Measurements from ENCODE around the gene TRPM4.

The TRPM4 gene

GRCh38 chr19:49145573-49146407 lies 11.8 kb upstream of the TRPM4 start (continued):
- TF ChIP-seq, protein P1, sequence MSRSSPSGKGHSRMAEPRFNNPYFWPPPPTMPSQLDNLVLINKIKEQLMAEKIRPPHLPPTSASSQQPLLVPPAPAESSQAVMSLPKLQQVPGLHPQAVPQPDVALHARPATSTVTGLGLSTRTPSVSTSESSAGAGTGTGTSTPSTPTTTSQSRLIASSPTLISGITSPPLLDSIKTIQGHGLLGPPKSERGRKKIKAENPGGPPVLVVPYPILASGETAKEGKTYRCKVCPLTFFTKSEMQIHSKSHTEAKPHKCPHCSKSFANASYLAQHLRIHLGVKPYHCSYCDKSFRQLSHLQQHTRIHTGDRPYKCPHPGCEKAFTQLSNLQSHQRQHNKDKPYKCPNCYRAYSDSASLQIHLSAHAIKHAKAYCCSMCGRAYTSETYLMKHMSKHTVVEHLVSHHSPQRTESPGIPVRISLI (tag by site-specific recombination; IDR thresholded peaks at IDR 0.05) = no peak
- TF ChIP-seq OSR2 (tag by site-specific recombination; IDR thresholded peaks at IDR 0.05) = no peak
- peak; percentile 64 for TF ChIP-seq ZFHX2 (tag by site-specific recombination; conservative IDR thresholded peaks at IDR 0.05)
- TF ChIP-seq, protein P2, sequence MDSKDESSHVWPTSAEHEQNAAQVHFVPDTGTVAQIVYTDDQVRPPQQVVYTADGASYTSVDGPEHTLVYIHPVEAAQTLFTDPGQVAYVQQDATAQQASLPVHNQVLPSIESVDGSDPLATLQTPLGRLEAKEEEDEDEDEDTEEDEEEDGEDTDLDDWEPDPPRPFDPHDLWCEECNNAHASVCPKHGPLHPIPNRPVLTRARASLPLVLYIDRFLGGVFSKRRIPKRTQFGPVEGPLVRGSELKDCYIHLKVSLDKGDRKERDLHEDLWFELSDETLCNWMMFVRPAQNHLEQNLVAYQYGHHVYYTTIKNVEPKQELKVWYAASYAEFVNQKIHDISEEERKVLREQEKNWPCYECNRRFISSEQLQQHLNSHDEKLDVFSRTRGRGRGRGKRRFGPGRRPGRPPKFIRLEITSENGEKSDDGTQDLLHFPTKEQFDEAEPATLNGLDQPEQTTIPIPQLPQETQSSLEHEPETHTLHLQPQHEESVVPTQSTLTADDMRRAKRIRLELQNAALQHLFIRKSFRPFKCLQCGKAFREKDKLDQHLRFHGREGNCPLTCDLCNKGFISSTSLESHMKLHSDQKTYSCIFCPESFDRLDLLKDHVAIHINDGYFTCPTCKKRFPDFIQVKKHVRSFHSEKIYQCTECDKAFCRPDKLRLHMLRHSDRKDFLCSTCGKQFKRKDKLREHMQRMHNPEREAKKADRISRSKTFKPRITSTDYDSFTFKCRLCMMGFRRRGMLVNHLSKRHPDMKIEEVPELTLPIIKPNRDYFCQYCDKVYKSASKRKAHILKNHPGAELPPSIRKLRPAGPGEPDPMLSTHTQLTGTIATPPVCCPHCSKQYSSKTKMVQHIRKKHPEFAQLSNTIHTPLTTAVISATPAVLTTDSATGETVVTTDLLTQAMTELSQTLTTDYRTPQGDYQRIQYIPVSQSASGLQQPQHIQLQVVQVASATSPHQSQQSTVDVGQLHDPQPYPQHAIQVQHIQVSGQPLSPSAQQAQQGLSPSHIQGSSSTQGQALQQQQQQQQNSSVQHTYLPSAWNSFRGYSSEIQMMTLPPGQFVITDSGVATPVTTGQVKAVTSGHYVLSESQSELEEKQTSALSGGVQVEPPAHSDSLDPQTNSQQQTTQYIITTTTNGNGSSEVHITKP (tag by site-specific recombination; IDR thresholded peaks at IDR 0.05) = peak; percentile 99
- 0 out of 2 replicates have a peak, but pooled peaks have one; percentile 40 for TF ChIP-seq BCL11A (tag by site-specific recombination; IDR thresholded peaks at IDR 0.05; ENCODE audit: low read depth)
- peak; percentile 96 for TF ChIP-seq ZBTB48 (tag by site-specific recombination; IDR thresholded peaks at IDR 0.05)
- TF ChIP-seq ZNF501 (tag by site-specific recombination; IDR thresholded peaks at IDR 0.05) = peak; percentile 65
- TF ChIP-seq ZNF157 (tag by site-specific recombination; IDR thresholded peaks at IDR 0.05) = no peak
- peak; percentile 36; the same call in 1 of the 2 replicates for TF ChIP-seq YY2 (tag by site-specific recombination; IDR thresholded peaks at IDR 0.05)
- peak; percentile 52; the same call in 1 of the 2 replicates for TF ChIP-seq ZBTB6 (tag by site-specific recombination; IDR thresholded peaks at IDR 0.05)
- TF ChIP-seq GLI4 (tag by site-specific recombination; IDR thresholded peaks at IDR 0.05) = no peak
- TF ChIP-seq, protein P3, sequence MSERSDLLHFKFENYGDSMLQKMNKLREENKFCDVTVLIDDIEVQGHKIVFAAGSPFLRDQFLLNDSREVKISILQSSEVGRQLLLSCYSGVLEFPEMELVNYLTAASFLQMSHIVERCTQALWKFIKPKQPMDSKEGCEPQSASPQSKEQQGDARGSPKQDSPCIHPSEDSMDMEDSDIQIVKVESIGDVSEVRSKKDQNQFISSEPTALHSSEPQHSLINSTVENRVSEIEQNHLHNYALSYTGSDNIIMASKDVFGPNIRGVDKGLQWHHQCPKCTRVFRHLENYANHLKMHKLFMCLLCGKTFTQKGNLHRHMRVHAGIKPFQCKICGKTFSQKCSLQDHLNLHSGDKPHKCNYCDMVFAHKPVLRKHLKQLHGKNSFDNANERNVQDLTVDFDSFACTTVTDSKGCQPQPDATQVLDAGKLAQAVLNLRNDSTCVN (tag by site-specific recombination; optimal IDR thresholded peaks at IDR 0.05) = peak; percentile 53
- TF ChIP-seq SP3 (tag by site-specific recombination; IDR thresholded peaks at IDR 0.05) = peak; percentile 82
- TF ChIP-seq ZBTB21 (tag by site-specific recombination; IDR thresholded peaks at IDR 0.05) = peak; percentile 84
- TF ChIP-seq, protein P4, sequence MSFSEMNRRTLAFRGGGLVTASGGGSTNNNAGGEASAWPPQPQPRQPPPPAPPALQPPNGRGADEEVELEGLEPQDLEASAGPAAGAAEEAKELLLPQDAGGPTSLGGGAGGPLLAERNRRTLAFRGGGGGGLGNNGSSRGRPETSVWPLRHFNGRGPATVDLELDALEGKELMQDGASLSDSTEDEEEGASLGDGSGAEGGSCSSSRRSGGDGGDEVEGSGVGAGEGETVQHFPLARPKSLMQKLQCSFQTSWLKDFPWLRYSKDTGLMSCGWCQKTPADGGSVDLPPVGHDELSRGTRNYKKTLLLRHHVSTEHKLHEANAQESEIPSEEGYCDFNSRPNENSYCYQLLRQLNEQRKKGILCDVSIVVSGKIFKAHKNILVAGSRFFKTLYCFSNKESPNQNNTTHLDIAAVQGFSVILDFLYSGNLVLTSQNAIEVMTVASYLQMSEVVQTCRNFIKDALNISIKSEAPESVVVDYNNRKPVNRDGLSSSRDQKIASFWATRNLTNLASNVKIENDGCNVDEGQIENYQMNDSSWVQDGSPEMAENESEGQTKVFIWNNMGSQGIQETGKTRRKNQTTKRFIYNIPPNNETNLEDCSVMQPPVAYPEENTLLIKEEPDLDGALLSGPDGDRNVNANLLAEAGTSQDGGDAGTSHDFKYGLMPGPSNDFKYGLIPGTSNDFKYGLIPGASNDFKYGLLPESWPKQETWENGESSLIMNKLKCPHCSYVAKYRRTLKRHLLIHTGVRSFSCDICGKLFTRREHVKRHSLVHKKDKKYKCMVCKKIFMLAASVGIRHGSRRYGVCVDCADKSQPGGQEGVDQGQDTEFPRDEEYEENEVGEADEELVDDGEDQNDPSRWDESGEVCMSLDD (tag by site-specific recombination; IDR thresholded peaks at IDR 0.05) = peak; percentile 17; the same call in 1 of the 2 replicates
- TF ChIP-seq ZEB2 (tag by site-specific recombination; IDR thresholded peaks at IDR 0.05) = 0 out of 2 replicates have a peak, but pooled peaks have one; percentile 35
- TF ChIP-seq ZNF138 (tag by site-specific recombination; IDR thresholded peaks at IDR 0.05; ENCODE audit: borderline replicate concordance) = no peak
- TF ChIP-seq ZNF449 (tag by site-specific recombination; IDR thresholded peaks at IDR 0.05) = peak; percentile 10; the same call in 1 of the 2 replicates

All from HEK293 (cell line).